Skin epidermis (tissue), 12 donors: Measurements from ENCODE around the gene TRPC5OS.

Experiments
- H3K27ac ChIP-seq, 21 experiments: fragments of 200-600 bp; sonication (generic) in 11 of 21; one replicate each; pipeline ENCODE4 v1.5.0; 2020; ENCODE audit warnings: mild to moderate bottlenecking in 3 of 21, inconsistent platforms in 2 of 21, moderate library complexity in 2 of 21
- H3K4me3 ChIP-seq, 7 experiments: fragments of 200-600 bp; sonication (generic) in 2 of 7; one replicate each; pipeline ENCODE4 v1.5.0; 2020; ENCODE audit warnings: inconsistent platforms in 2 of 7, mild to moderate bottlenecking in 2 of 7, moderate library complexity in 1 of 7

TRPC5OS gene

DNA sequence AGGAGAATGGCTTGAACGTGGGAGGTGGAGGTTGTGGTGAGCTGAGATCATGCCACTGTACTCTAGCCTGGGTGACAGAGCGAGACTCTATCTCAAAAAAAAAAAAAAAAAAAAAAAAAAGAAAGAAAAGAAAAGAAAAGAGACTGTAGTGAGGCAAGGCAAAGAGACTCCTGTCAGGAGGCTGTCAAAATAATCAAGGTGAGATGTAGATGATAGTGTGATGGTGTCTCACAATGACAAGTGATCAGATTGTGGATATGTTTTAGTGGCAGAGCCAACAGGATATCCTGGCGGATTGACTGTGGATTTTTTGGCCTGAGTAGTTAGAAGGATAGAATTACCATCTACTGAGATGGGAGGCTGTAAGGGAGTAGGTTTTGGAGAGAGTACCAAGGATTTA lies 12.6 kb downstream of the TRPC5OS start:
- H3K27ac ChIP-seq: no peak overlapping the region
- H3K4me3 ChIP-seq: no peak overlapping the region

DNA sequence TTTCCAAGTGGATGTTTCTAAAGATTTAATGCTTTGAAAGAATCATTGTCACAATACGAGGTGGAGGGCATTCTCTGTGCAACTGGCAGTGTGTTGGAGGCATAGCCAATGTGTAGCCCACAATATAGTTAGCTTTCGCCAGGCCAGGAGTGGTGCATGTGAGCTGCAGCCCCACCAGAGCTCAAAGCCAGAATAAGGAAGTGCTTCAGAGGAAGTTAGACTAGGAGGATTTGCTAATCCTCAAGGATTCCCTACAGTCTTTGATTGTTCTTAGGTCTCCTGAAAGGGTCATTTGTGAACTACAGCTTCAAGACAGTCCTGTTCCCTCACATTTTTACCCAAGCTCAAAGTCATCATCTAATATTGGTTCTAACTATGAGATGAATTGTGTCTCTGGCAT lies 16.4 kb downstream of the TRPC5OS start:
- no peak overlapping the region for H3K27ac ChIP-seq
- H3K4me3 ChIP-seq: no peak overlapping the region

DNA sequence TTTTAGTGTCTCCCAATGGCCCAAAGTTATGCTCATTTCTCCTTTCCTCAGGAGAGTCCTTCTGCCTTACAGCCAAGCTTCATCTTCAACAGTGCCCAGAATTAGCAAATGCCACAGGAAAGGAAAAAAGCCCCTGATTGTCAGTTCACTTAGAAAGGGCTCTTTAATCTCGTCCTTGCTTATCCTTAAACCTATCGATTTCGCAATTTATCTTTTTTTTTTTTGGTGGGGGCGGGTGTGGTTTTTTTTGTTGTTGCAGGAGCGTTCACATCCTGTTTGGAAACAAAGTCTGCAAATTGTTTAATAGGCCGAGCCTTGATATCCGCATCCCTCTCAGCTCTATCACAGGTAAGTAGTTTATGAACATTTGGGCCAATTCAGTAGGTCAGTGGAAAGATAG lies 20.2 kb downstream of the TRPC5OS start:
- Histone ChIP-seq H3K27ac (no peak overlapping the region), H3K4me3 (no peak overlapping the region)

DNA sequence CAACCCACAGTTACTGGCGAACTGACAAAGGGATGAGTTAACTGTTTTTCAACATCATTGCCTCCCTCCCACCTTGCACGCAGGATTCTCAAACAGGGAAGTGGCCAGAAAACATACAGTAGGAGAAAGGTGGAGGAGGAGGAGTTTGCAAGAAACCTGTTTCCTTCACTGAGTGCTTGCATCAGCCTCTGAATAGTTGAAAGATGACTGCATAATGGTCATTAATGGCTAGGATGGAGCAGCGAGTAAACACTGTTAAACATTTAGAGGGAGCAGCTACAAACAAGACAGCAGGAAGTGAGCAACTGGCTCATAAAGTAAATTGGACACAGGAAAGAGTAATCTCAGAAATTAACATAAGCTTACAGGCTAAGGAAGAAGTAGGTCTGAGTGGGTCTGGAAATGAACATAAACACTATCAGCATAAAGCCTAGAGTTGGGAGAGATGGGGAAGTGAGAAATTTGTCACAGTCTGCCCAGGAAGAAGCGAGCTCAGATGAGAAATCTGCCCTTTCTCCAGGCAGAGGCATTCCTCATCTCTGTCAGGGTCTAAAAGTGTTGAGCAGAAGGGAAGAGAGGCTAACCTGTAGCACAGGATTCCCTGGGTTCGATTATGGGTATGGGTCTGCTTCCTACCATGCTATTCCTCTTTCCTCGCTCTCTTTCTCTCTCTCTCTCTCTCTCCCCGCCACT lies 38.6 kb downstream of the TRPC5OS start:
- Histone ChIP-seq H3K27ac (no peak overlapping the region), H3K4me3 (no peak overlapping the region)

DNA sequence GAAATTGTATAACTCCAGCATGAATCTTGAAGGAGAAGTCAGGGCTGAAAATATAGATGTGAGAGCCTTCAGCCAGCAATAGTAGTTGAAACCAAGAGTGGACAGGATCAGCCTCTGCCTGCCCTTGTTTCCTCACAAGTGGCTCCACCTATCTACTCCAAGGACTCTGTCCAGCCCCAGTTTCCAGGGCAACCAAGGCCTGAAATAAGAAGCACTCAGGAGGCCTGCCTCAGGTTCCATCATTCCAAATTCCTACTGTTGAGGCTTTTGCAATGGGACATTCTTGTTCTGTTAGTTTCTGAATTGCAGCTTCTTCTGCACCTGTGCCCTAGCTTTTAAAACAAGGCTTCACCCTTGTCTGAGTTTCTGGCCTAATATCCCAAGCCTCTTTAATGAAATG lies 41.6 kb downstream of the TRPC5OS start:
- Histone ChIP-seq H3K27ac (no peak overlapping the region), H3K4me3 (no peak overlapping the region)

DNA sequence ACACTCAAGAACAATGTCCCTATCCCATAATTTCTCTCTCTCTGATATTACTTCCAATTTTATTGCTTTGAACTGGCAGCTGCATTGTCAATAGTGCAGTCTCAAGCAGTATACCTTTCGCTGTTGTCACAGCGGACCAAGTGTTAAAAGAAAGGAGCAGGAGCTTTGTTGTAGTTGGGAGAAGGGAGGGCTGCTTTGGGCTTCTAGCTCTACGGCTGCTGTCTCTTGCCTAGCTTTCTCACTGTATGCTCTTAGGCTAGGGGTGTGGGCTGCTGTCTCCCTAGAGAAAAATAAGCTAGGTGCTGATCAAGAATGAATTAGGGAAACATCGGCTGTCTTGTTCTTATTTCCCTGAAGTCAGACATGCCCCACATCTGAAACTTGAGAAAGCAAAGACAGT lies 52.5 kb downstream of the TRPC5OS start:
- Histone ChIP-seq H3K4me3 (no peak overlapping the region), H3K27ac (no peak overlapping the region)
